ENCODE results near the gene MROH2B. TPM values are rescaled to one million over a fixed set of nuclear protein-coding genes. Genes with fewer than 3 reads are reported as not detected.

Gene MROH2B
- total and polyA plus RNA-seq, 2 donors from 2014 or later = not detected

- intact Hi-C loops (cut with DNase I) = no loop called here
- Histone ChIP-seq H3K27ac (ENCODE audit: low read depth in 2 of 2, low read length in 2 of 2) (no peak overlapping the region), H3K9ac (ENCODE audit: low read length in 3 of 3) (no peak overlapping the region), H3K4me3 (ENCODE audit: low read length in 3 of 3) (no peak overlapping the region), H3K4me1 (ENCODE audit: control insufficient read depth in 2 of 3, insufficient read depth in 2 of 3, low read depth in 1 of 3, low read length in 3 of 3) (no peaks in the 10 kb centered on the region), H3K36me3 (ENCODE audit: control insufficient read depth in 2 of 3, insufficient read depth in 3 of 3, low read length in 3 of 3) (no peaks in the 10 kb centered on the region), H3K9me3 (ENCODE audit: control insufficient read depth in 2 of 3, insufficient read depth in 1 of 3, low read length in 3 of 3) (no peaks in the 10 kb centered on the region), H3K27me3 (ENCODE audit: control insufficient read depth, insufficient read depth, low read length) (no peaks in the 10 kb centered on the region)
- FAIRE-seq (no peak), DNase-seq (no peak)
- no peak for TF ChIP-seq CTCF (IDR thresholded peaks at IDR 0.05; ENCODE audit: borderline replicate concordance, extremely low read depth, insufficient read depth)
These were observed 61.9 kb downstream of the MROH2B start for GRCh38 chr5:41009232-41009631.

DNA sequence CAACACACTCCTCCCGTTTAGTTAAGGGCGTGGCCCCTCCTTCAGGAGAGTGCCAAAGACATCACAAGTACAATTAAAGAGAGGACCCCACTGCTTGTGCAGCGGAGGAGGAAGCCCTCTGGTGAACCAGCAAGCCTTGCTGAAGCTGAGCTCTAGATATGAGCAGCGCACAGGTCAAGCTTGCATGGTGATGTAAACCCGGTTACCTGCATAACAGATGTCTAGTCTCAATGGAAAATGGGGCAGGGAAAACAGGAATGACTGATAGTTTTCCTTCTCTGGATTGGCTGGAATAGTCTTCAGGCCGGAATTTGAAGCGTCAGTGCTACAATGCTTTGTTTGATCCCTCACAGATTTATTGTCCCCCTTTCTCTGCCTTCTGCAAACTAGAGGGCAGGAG is 66.2 kb downstream of the MROH2B start:
- no peaks in the 10 kb centered on the region for H3K36me3 ChIP-seq (ENCODE audit: control insufficient read depth in 2 of 3, insufficient read depth in 3 of 3, low read length in 3 of 3)
- H3K9me3 ChIP-seq (ENCODE audit: control insufficient read depth in 2 of 3, insufficient read depth in 1 of 3, low read length in 3 of 3) = no peaks in the 10 kb centered on the region
- H3K27me3 ChIP-seq (ENCODE audit: control insufficient read depth, insufficient read depth, low read length) = no peaks in the 10 kb centered on the region
- no peak overlapping the region for H3K9ac ChIP-seq (ENCODE audit: low read length in 3 of 3)
- DNase-seq (no peak), FAIRE-seq (no peak)
- H3K27ac ChIP-seq (ENCODE audit: low read depth in 2 of 2, low read length in 2 of 2) = no peak overlapping the region
- intact Hi-C loops (cut with DNase I) = no loop called here
- TF ChIP-seq CTCF (IDR thresholded peaks at IDR 0.05; ENCODE audit: borderline replicate concordance, extremely low read depth, insufficient read depth) = no peak
- H3K4me1 ChIP-seq (ENCODE audit: control insufficient read depth in 2 of 3, insufficient read depth in 2 of 3, low read depth in 1 of 3, low read length in 3 of 3) = no peaks in the 10 kb centered on the region
- H3K4me3 ChIP-seq (ENCODE audit: low read length in 3 of 3) = no peak overlapping the region

GRCh38 chr5:41003670-41004376 is 67.3 kb downstream of the MROH2B start:
- no peak for FAIRE-seq

More at GRCh38 chr5:41003670-41004376, 67.3 kb downstream of the MROH2B start:
- Histone ChIP-seq H3K4me3 (ENCODE audit: low read length in 3 of 3) (no peak overlapping the region), H3K36me3 (ENCODE audit: control insufficient read depth in 2 of 3, insufficient read depth in 3 of 3, low read length in 3 of 3) (no peaks in the 10 kb centered on the region), H3K4me1 (ENCODE audit: control insufficient read depth in 2 of 3, insufficient read depth in 2 of 3, low read depth in 1 of 3, low read length in 3 of 3) (no peaks in the 10 kb centered on the region), H3K27ac (ENCODE audit: low read depth in 2 of 2, low read length in 2 of 2) (no peak overlapping the region), H3K9me3 (ENCODE audit: control insufficient read depth in 2 of 3, insufficient read depth in 1 of 3, low read length in 3 of 3) (no peaks in the 10 kb centered on the region), H3K27me3 (ENCODE audit: control insufficient read depth, insufficient read depth, low read length) (no peaks in the 10 kb centered on the region), H3K9ac (ENCODE audit: low read length in 3 of 3) (no peak overlapping the region)
- no peak for TF ChIP-seq CTCF (IDR thresholded peaks at IDR 0.05; ENCODE audit: borderline replicate concordance, extremely low read depth, insufficient read depth)
- intact Hi-C loops (cut with DNase I) = no loop called here
- no peak for DNase-seq

Data from kidney (tissue), 14 donors.